Neural cell (in vitro differentiated cells): ENCODE data around the gene BRD3. TPM values are rescaled to one million over a fixed set of nuclear protein-coding genes. Genes with fewer than 3 reads are reported as not detected.

Source experiments
- H2AFZ ChIP-seq: fragments of 200-600, 300-800 bp; sonication (generic), shearing (Covaris generic); 2 replicates; pipeline ENCODE4 v1.6.0; 2014; ENCODE audit warnings: low read depth, mild to moderate bottlenecking, antibody characterized with exemption, low read length, moderate library complexity
- H3F3A ChIP-seq: fragments of 200-600 bp; shearing (Covaris generic); 2 replicates; pipeline ENCODE4 v1.6.1; 2016; ENCODE audit warnings: mild to moderate bottlenecking, moderate library complexity, mixed read lengths, antibody characterized with exemption, low read length; ENCODE audit not compliant: insufficient read depth, poor library complexity, severe bottlenecking
- H3K27ac ChIP-seq: fragments of 200-600, 300-800 bp; sonication (generic), shearing (Covaris generic); 2 replicates; pipeline ENCODE4 v1.5.1; 2014; ENCODE audit warnings: mild to moderate bottlenecking, low read length, moderate library complexity
- H3K27me3 ChIP-seq: fragments of 300-800, 200-600 bp; sonication (generic), shearing (Covaris generic); 2 replicates; pipeline ENCODE4 v1.6.0; 2014; ENCODE audit warnings: mild to moderate bottlenecking, low read depth, low read length, moderate library complexity; ENCODE audit not compliant: insufficient read depth
- H3K36me3 ChIP-seq: fragments of 300-800, 200-600 bp; sonication (generic), shearing (Covaris generic); 2 replicates; pipeline ENCODE4 v1.5.1; 2014; ENCODE audit warnings: mild to moderate bottlenecking, antibody characterized with exemption, low read length, moderate library complexity; ENCODE audit not compliant: insufficient read depth
- H3K4me2 ChIP-seq: fragments of 300-800, 200-600 bp; sonication (generic), shearing (Covaris generic); 2 replicates; pipeline ENCODE4 v1.6.0; 2014; ENCODE audit warnings: mild to moderate bottlenecking, low read length
- H3K4me3 ChIP-seq: fragments of 300-800, 200-600 bp; sonication (generic), shearing (Covaris generic); 2 replicates; pipeline ENCODE4 v1.5.1; 2014; ENCODE audit warnings: mild to moderate bottlenecking, low read length, moderate library complexity
- H3K79me2 ChIP-seq: fragments of 200-600 bp; shearing (Covaris generic); replicated peaks from 2 replicates; pipeline ENCODE4 v1.6.0; 2014; ENCODE audit warnings: mild to moderate bottlenecking, low read length, moderate library complexity; ENCODE audit not compliant: insufficient read depth
- H3K9ac ChIP-seq: fragments of 300-800, 200-600 bp; sonication (generic), shearing (Covaris generic); 2 replicates; pipeline ENCODE4 v1.6.1; 2016; ENCODE audit warnings: mild to moderate bottlenecking, low read length, mixed read lengths
- H3K9me2 ChIP-seq: fragments of 200-600 bp; shearing (Covaris generic); 2 replicates; pipeline ENCODE4 v1.6.1; 2016; ENCODE audit warnings: mild to moderate bottlenecking, low read length, mixed read lengths; ENCODE audit not compliant: insufficient read depth
- H3K9me3 ChIP-seq: fragments of 200-600, 300-800 bp; sonication (generic), shearing (Covaris generic); 2 replicates; pipeline ENCODE4 v1.6.1; 2016; ENCODE audit warnings: mild to moderate bottlenecking, mixed run types, low read length, moderate library complexity, mixed read lengths
- H4K20me1 ChIP-seq: fragments of 200-600 bp; shearing (Covaris generic); 2 replicates; pipeline ENCODE4 v1.6.1; 2016; ENCODE audit warnings: mild to moderate bottlenecking, mixed run types; ENCODE audit not compliant: insufficient read depth
- EP300 ChIP-seq: fragments of 450-650 bp; conservative IDR thresholded peaks from 2 replicates; pipeline ENCODE4 v1.6.1; 2014; ENCODE audit warnings: antibody characterized with exemption, mild to moderate bottlenecking, moderate library complexity; ENCODE audit not compliant: poor library complexity, severe bottlenecking
- EZH2 ChIP-seq: fragments of 200-600, 300-800 bp; shearing (Covaris generic), sonication (generic); IDR thresholded peaks from 2 replicates; pipeline ENCODE4 v1.6.1; 2014; ENCODE audit warnings: antibody characterized with exemption, low read length, borderline replicate concordance, mild to moderate bottlenecking; ENCODE audit not compliant: insufficient read depth, poor library complexity, severe bottlenecking
- MXI1 ChIP-seq: fragments of 450-650 bp; conservative IDR thresholded peaks from 2 replicates; pipeline ENCODE4 v1.6.1; 2014; ENCODE audit warnings: antibody characterized with exemption, mild to moderate bottlenecking; ENCODE audit not compliant: poor library complexity, severe bottlenecking
- POLR2AphosphoS5 ChIP-seq: IDR thresholded peaks from 2 replicates; pipeline ENCODE4 v1.6.1; 2012
- RAD21 ChIP-seq: fragments of 450-650 bp; conservative IDR thresholded peaks from 2 replicates; pipeline ENCODE4 v1.6.1; 2014; ENCODE audit warnings: antibody characterized with exemption, mild to moderate bottlenecking, moderate library complexity
- SMC3 ChIP-seq: fragments of 450-650 bp; conservative IDR thresholded peaks from 2 replicates; pipeline ENCODE4 v1.6.1; 2014; ENCODE audit warnings: antibody characterized with exemption, mild to moderate bottlenecking, moderate library complexity; ENCODE audit not compliant: poor library complexity
- TAF1 ChIP-seq: IDR thresholded peaks from 2 replicates; pipeline ENCODE4 v1.6.1; 2012; ENCODE audit warnings: low read depth
- polyA plus RNA-seq: library from polyadenylated mRNA; depleted of rRNA; stranded (reverse); fragments of >200 nt; gene quantifications from 2 replicates; pipeline ENCODE4 v1.2.3, GENCODE V29; 2014
- TF ChIP-seq, protein P1 (sequence below): fragments of 450-650 bp; IDR thresholded peaks from 2 replicates; pipeline ENCODE4 v1.5.1; 2014; ENCODE audit warnings: antibody characterized with exemption, mild to moderate bottlenecking, moderate library complexity; ENCODE audit not compliant: poor library complexity, severe bottlenecking
- TF ChIP-seq, protein P2 (sequence below): IDR thresholded peaks from 2 replicates; pipeline ENCODE4 v1.6.1; 2012; ENCODE audit warnings: borderline replicate concordance

BRD3 gene
- polyA plus RNA-seq, 1 donor from 2014 or later: 17.6 TPM

DNA sequence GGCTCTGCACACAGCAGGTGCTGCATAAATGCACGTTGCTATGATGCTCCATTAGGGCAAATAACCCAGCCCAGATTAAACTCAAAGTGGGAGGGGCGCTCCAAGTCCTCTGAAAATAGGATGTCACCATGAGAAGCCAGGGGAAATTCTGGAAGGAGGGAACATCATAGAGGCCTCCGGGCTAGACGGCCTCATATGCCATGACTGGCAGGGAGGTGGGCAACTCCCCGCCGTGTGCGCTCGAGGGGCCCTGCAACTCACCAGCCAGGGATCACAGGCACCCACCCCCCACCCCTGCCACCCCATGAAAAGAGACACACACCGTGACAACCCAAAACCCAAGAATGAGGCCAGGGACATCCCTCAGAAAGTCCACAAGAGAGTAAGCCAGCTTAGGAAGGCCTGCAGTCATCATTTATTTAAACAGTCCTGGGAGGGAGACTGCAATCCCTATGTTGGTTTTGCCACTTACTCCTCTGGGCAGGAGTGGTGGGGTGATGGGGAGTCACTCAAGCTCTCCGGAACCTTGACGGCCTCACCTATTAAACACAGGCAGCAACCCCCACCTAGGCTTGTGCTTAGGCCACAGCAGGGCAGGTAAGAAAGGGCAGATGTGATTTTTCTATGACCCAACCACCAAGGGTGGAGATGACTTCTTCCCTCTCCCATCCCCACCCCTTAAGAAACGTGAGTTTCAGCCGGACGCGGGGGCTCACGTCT is 79.7 kb downstream of the BRD3 start:
- H3K9me3 ChIP-seq: no peaks in the 10 kb centered on the region
- no peaks in the 10 kb centered on the region for H3K9me2 ChIP-seq
- H3K4me3 ChIP-seq: no peak overlapping the region
- H3K27me3 ChIP-seq: no peaks in the 10 kb centered on the region
- no peak overlapping the region for H3K27ac ChIP-seq
- no peak overlapping the region for H2AFZ ChIP-seq
- H3K36me3 ChIP-seq: no peaks in the 10 kb centered on the region
- peaks cover 4% of the 10 kb centered on the region for H4K20me1 ChIP-seq
- peaks cover 54% of the 10 kb centered on the region for H3K79me2 ChIP-seq
- no peak overlapping the region for H3K9ac ChIP-seq
- no peak overlapping the region for H3K4me2 ChIP-seq
- TF ChIP-seq, protein P1, sequence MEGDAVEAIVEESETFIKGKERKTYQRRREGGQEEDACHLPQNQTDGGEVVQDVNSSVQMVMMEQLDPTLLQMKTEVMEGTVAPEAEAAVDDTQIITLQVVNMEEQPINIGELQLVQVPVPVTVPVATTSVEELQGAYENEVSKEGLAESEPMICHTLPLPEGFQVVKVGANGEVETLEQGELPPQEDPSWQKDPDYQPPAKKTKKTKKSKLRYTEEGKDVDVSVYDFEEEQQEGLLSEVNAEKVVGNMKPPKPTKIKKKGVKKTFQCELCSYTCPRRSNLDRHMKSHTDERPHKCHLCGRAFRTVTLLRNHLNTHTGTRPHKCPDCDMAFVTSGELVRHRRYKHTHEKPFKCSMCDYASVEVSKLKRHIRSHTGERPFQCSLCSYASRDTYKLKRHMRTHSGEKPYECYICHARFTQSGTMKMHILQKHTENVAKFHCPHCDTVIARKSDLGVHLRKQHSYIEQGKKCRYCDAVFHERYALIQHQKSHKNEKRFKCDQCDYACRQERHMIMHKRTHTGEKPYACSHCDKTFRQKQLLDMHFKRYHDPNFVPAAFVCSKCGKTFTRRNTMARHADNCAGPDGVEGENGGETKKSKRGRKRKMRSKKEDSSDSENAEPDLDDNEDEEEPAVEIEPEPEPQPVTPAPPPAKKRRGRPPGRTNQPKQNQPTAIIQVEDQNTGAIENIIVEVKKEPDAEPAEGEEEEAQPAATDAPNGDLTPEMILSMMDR: no peak
- TF ChIP-seq TAF1 (no peak), POLR2AphosphoS5 (no peak), MXI1 (no peak), EP300 (no peak), RAD21 (no peak), EZH2 (no peak), SMC3 (no peak)
- TF ChIP-seq, protein P2, sequence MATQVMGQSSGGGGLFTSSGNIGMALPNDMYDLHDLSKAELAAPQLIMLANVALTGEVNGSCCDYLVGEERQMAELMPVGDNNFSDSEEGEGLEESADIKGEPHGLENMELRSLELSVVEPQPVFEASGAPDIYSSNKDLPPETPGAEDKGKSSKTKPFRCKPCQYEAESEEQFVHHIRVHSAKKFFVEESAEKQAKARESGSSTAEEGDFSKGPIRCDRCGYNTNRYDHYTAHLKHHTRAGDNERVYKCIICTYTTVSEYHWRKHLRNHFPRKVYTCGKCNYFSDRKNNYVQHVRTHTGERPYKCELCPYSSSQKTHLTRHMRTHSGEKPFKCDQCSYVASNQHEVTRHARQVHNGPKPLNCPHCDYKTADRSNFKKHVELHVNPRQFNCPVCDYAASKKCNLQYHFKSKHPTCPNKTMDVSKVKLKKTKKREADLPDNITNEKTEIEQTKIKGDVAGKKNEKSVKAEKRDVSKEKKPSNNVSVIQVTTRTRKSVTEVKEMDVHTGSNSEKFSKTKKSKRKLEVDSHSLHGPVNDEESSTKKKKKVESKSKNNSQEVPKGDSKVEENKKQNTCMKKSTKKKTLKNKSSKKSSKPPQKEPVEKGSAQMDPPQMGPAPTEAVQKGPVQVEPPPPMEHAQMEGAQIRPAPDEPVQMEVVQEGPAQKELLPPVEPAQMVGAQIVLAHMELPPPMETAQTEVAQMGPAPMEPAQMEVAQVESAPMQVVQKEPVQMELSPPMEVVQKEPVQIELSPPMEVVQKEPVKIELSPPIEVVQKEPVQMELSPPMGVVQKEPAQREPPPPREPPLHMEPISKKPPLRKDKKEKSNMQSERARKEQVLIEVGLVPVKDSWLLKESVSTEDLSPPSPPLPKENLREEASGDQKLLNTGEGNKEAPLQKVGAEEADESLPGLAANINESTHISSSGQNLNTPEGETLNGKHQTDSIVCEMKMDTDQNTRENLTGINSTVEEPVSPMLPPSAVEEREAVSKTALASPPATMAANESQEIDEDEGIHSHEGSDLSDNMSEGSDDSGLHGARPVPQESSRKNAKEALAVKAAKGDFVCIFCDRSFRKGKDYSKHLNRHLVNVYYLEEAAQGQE: no peak
- no peaks in the 10 kb centered on the region for H3F3A ChIP-seq

DNA sequence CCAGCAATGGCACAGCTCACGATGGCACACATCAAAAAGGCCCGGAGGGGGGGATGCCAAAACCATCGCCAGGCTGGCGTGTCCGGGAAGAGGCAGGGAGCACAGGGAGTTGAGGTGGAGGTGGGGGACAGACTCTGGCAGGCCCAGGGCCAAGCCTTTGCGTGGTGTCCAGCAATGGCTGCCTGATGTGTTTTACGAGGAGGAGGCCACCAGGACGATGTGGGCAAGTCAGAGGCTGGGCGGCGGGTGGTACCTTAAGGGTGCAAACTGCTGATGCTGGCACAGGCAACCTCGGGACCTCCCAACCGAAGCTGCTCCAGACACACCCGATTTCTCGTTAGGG is 80.4 kb downstream of the BRD3 start:
- no peak overlapping the region for H3K9ac ChIP-seq
- TF ChIP-seq POLR2AphosphoS5 (no peak), RAD21 (no peak), SMC3 (no peak)
- peaks cover 61% of the 10 kb centered on the region for H3K79me2 ChIP-seq
- no peak overlapping the region for H3K4me2 ChIP-seq
- H3F3A ChIP-seq: no peaks in the 10 kb centered on the region
- no peaks in the 10 kb centered on the region for H3K9me3 ChIP-seq
- no peaks in the 10 kb centered on the region for H3K27me3 ChIP-seq
- no peaks in the 10 kb centered on the region for H3K36me3 ChIP-seq
- no peaks in the 10 kb centered on the region for H3K9me2 ChIP-seq
- no peak overlapping the region for H2AFZ ChIP-seq
- H4K20me1 ChIP-seq: peaks cover 4% of the 10 kb centered on the region
- H3K27ac ChIP-seq: no peak overlapping the region
- no peak overlapping the region for H3K4me3 ChIP-seq
